HepG2 (cell line): ENCODE results near the gene KLB. TPM values are rescaled to one million over a fixed set of nuclear protein-coding genes. Genes with fewer than 3 reads are reported as not detected.

ENCODE experiments used
- GPN1 ChIP-seq: sonication (generic); formaldehyde crosslinking; IDR thresholded peaks from 2 replicates; pipeline ENCODE4 v1.5.1; 2020; ENCODE audit warnings: missing genetic modification reagents, borderline replicate concordance
- IRF2 ChIP-seq: IDR thresholded peaks from 2 replicates; pipeline ENCODE4 v1.6.1; 2018; ENCODE audit warnings: missing genetic modification reagents, missing compliant biosample characterization
- JARID2 ChIP-seq: sonication (generic); formaldehyde crosslinking; IDR thresholded peaks from 2 replicates; pipeline ENCODE4 v1.8.1; 2023; ENCODE audit warnings: missing genetic modification reagents, inconsistent platforms; ENCODE audit not compliant: insufficient replicate concordance
- MAFF ChIP-seq: IDR thresholded peaks from 2 replicates; pipeline ENCODE4 v1.6.1; 2011; ENCODE audit warnings: low read depth, low read length, improper control_type of control experiment
- NR1H2 ChIP-seq: sonication (generic); formaldehyde crosslinking; IDR thresholded peaks from 2 replicates; pipeline ENCODE4 v1.8.1; 2022; ENCODE audit warnings: low read depth, missing genetic modification reagents, borderline replicate concordance
- PHF20 ChIP-seq: sonication (generic); formaldehyde crosslinking; IDR thresholded peaks from 2 replicates; pipeline ENCODE4 v1.5.0; 2020; ENCODE audit warnings: mild to moderate bottlenecking, missing genetic modification reagents
- TCF7L2 ChIP-seq: IDR thresholded peaks from 2 replicates; pipeline ENCODE4 v1.6.1; 2011; ENCODE audit warnings: mild to moderate bottlenecking, low read depth, low read length, moderate library complexity
- ZMYM4 ChIP-seq: sonication (generic); formaldehyde crosslinking; IDR thresholded peaks from 2 replicates; pipeline ENCODE4 v1.8.1; 2023; ENCODE audit warnings: mild to moderate bottlenecking, missing genetic modification reagents
- ZNF766 ChIP-seq: sonication (generic); formaldehyde crosslinking; IDR thresholded peaks from 2 replicates; pipeline ENCODE4 v1.5.0; 2020; ENCODE audit warnings: missing genetic modification reagents, borderline replicate concordance
- ZNF891 ChIP-seq: sonication (generic); formaldehyde crosslinking; IDR thresholded peaks from 2 replicates; pipeline ENCODE4 v1.5.0; 2020; ENCODE audit warnings: mild to moderate bottlenecking, missing genetic modification reagents
- polyA plus RNA-seq, 8 experiments: library from polyadenylated mRNA; depleted of rRNA in 3 of 8; stranded (reverse) in 7 of 8; unstranded in 1 of 8; fragments of >200 nt; fragmentation: Illumina TruSeq in 4 of 8; extraction: Trizol in 4 of 8; gene quantifications; 2 replicates each; pipeline versions ENCODE4 v1.2.1 to v1.2.3, GENCODE V29; 2011 to 2016; ENCODE audit warnings: low read depth in 4 of 8, missing spikeins in 1 of 8, mixed read lengths in 1 of 8; ENCODE audit not compliant: insufficient read depth in 1 of 8
- total RNA-seq, 5 experiments: library from RNA; depleted of rRNA; stranded (reverse); fragments of >200 nt; fragmentation: Illumina TruSeq; extraction: Trizol; gene quantifications; 2 replicates each; pipeline ENCODE4 v1.2.3, GENCODE V29; 2016; ENCODE audit warnings: low read depth in 1 of 5
- TF ChIP-seq, protein P1 (sequence below): conservative IDR thresholded peaks from 2 replicates; pipeline ENCODE4 v1.6.1; 2018; ENCODE audit warnings: missing genetic modification reagents
- TF ChIP-seq, protein P2 (sequence below): sonication (generic); formaldehyde crosslinking; IDR thresholded peaks from 2 replicates; pipeline ENCODE4 v1.9.0; 2021; ENCODE audit warnings: missing genetic modification reagents, borderline replicate concordance
- TF ChIP-seq, protein P3 (sequence below): sonication (generic); formaldehyde crosslinking; IDR thresholded peaks from 2 replicates; pipeline ENCODE4 v1.8.0; 2022; ENCODE audit warnings: mild to moderate bottlenecking, missing genetic modification reagents
- TF ChIP-seq, protein P4 (sequence below): sonication (generic); formaldehyde crosslinking; IDR thresholded peaks from 2 replicates; pipeline ENCODE4 v1.5.0; 2020; ENCODE audit warnings: mild to moderate bottlenecking, missing genetic modification reagents
- TF ChIP-seq, protein P5 (sequence below): sonication (generic); formaldehyde crosslinking; IDR thresholded peaks from 2 replicates; pipeline ENCODE4 v1.5.1; 2020; ENCODE audit warnings: missing genetic modification reagents, mild to moderate bottlenecking, borderline replicate concordance
- TF ChIP-seq, protein P6 (sequence below): sonication (generic); formaldehyde crosslinking; IDR thresholded peaks from 2 replicates; pipeline ENCODE4 v1.8.1; 2023; ENCODE audit warnings: mild to moderate bottlenecking, inconsistent platforms, moderate library complexity, missing genetic modification reagents, borderline replicate concordance
- TF ChIP-seq, protein P7 (sequence below): sonication (generic); formaldehyde crosslinking; IDR thresholded peaks from 2 replicates; pipeline ENCODE4 v1.4.0; 2020; ENCODE audit warnings: mild to moderate bottlenecking, missing genetic modification reagents

Gene KLB
- total and polyA plus RNA-seq, 2 of the 13 experiments (the other 11 are each of a cell fraction or from before 2014, with no cell fraction given), result 25.3 to 82.0 TPM

DNA sequence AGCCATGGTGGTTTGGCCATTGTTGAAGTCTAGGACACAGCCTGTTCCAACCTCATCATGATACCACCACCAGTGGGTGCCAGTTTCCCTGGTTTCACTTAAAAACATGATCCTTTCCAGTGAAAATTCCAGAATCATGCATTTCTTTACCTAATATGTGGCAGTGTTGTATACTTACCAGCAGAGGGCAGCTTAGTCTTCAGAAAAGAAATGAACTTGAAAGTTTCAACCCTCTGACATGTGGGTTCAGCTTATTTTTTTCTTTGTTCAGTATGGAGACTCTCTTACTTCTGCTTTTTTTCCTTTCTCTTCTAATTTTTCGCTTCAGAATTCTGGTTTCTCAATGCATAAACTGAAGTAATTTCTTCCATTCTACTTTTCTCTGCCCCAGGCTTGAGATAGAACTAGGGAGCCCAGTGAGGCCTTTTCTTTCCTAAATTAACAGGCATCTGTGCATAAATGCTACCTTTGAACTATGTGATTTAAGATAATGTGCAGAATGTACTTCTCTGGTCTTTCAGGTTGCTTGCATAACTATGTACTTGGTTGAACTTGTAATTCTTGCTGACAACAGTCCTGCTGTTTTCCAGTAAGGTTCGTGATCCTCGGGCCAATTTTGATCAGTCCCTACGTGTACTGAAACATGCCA lies 62.8 kb downstream of the KLB start (continued):
- TF ChIP-seq ZNF766 (CRISPR knock-in tag), result no peak
- TF ChIP-seq, protein P1, sequence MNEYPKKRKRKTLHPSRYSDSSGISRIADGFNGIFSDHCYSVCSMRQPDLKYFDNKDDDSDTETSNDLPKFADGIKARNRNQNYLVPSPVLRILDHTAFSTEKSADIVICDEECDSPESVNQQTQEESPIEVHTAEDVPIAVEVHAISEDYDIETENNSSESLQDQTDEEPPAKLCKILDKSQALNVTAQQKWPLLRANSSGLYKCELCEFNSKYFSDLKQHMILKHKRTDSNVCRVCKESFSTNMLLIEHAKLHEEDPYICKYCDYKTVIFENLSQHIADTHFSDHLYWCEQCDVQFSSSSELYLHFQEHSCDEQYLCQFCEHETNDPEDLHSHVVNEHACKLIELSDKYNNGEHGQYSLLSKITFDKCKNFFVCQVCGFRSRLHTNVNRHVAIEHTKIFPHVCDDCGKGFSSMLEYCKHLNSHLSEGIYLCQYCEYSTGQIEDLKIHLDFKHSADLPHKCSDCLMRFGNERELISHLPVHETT (CRISPR knock-in tag), result no peak
- TF ChIP-seq ZNF891 (CRISPR knock-in tag), result no peak
- TF ChIP-seq PHF20 (CRISPR knock-in tag), result no peak
- TF ChIP-seq GPN1 (CRISPR knock-in tag), result no peak
- TF ChIP-seq, protein P2, sequence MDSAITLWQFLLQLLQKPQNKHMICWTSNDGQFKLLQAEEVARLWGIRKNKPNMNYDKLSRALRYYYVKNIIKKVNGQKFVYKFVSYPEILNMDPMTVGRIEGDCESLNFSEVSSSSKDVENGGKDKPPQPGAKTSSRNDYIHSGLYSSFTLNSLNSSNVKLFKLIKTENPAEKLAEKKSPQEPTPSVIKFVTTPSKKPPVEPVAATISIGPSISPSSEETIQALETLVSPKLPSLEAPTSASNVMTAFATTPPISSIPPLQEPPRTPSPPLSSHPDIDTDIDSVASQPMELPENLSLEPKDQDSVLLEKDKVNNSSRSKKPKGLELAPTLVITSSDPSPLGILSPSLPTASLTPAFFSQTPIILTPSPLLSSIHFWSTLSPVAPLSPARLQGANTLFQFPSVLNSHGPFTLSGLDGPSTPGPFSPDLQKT (CRISPR knock-in tag), result no peak
- TF ChIP-seq, protein P3, sequence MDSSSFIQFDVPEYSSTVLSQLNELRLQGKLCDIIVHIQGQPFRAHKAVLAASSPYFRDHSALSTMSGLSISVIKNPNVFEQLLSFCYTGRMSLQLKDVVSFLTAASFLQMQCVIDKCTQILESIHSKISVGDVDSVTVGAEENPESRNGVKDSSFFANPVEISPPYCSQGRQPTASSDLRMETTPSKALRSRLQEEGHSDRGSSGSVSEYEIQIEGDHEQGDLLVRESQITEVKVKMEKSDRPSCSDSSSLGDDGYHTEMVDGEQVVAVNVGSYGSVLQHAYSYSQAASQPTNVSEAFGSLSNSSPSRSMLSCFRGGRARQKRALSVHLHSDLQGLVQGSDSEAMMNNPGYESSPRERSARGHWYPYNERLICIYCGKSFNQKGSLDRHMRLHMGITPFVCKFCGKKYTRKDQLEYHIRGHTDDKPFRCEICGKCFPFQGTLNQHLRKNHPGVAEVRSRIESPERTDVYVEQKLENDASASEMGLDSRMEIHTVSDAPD (CRISPR knock-in tag), result no peak
- no peak for TF ChIP-seq NR1H2 (CRISPR knock-in tag)
- TF ChIP-seq JARID2, result no peak
- TF ChIP-seq, protein P4, sequence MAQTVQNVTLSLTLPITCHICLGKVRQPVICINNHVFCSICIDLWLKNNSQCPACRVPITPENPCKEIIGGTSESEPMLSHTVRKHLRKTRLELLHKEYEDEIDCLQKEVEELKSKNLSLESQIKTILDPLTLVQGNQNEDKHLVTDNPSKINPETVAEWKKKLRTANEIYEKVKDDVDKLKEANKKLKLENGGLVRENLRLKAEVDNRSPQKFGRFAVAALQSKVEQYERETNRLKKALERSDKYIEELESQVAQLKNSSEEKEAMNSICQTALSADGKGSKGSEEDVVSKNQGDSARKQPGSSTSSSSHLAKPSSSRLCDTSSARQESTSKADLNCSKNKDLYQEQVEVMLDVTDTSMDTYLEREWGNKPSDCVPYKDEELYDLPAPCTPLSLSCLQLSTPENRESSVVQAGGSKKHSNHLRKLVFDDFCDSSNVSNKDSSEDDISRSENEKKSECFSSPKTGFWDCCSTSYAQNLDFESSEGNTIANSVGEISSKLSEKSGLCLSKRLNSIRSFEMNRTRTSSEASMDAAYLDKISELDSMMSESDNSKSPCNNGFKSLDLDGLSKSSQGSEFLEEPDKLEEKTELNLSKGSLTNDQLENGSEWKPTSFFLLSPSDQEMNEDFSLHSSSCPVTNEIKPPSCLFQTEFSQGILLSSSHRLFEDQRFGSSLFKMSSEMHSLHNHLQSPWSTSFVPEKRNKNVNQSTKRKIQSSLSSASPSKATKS (CRISPR knock-in tag), result no peak
- peak; percentile 39; the same call in 1 of the 2 replicates for TF ChIP-seq IRF2
- TF ChIP-seq, protein P5, sequence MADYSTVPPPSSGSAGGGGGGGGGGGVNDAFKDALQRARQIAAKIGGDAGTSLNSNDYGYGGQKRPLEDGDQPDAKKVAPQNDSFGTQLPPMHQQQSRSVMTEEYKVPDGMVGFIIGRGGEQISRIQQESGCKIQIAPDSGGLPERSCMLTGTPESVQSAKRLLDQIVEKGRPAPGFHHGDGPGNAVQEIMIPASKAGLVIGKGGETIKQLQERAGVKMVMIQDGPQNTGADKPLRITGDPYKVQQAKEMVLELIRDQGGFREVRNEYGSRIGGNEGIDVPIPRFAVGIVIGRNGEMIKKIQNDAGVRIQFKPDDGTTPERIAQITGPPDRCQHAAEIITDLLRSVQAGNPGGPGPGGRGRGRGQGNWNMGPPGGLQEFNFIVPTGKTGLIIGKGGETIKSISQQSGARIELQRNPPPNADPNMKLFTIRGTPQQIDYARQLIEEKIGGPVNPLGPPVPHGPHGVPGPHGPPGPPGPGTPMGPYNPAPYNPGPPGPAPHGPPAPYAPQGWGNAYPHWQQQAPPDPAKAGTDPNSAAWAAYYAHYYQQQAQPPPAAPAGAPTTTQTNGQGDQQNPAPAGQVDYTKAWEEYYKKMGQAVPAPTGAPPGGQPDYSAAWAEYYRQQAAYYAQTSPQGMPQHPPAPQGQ (CRISPR knock-in tag), result no peak
- TF ChIP-seq ZMYM4 (CRISPR knock-in tag), result peak; percentile 54; the same call in 1 of the 2 replicates
- TF ChIP-seq, protein P6, sequence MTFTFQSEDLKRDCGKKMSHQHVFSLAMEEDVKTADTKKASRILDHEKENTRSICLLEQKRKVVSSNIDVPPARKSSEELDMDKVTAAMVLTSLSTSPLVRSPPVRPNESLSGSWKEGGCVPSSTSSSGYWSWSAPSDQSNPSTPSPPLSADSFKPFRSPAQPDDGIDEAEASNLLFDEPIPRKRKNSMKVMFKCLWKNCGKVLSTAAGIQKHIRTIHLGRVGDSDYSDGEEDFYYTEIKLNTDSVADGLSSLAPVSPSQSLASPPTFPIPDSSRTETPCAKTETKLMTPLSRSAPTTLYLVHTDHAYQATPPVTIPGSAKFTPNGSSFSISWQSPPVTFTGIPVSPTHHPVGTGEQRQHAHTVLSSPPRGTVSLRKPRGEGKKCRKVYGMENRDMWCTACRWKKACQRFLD (CRISPR knock-in tag), result no peak
- TF ChIP-seq TCF7L2, result no peak
- TF ChIP-seq, protein P7, sequence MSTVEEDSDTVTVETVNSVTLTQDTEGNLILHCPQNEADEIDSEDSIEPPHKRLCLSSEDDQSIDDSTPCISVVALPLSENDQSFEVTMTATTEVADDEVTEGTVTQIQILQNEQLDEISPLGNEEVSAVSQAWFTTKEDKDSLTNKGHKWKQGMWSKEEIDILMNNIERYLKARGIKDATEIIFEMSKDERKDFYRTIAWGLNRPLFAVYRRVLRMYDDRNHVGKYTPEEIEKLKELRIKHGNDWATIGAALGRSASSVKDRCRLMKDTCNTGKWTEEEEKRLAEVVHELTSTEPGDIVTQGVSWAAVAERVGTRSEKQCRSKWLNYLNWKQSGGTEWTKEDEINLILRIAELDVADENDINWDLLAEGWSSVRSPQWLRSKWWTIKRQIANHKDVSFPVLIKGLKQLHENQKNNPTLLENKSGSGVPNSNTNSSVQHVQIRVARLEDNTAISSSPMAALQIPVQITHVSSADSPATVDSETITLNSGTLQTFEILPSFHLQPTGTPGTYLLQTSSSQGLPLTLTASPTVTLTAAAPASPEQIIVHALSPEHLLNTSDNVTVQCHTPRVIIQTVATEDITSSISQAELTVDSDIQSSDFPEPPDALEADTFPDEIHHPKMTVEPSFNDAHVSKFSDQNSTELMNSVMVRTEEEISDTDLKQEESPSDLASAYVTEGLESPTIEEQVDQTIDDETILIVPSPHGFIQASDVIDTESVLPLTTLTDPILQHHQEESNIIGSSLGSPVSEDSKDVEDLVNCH (CRISPR knock-in tag), result no peak
- TF ChIP-seq MAFF, result 0 out of 2 replicates have a peak, but pooled peaks have one; percentile 17
